NCI-H2029 treated with DMSO at 0.1 percent for 48 hours (cell line): ENCODE measurements around the gene RPH3AL.

Source experiments
- DNase-seq: peaks from one replicate; lab custom pipeline; 2025; lab: John Stamatoyannopoulos, UW

Gene RPH3AL, protein sequence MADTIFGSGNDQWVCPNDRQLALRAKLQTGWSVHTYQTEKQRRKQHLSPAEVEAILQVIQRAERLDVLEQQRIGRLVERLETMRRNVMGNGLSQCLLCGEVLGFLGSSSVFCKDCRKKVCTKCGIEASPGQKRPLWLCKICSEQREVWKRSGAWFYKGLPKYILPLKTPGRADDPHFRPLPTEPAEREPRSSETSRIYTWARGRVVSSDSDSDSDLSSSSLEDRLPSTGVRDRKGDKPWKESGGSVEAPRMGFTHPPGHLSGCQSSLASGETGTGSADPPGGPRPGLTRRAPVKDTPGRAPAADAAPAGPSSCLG

DNA sequence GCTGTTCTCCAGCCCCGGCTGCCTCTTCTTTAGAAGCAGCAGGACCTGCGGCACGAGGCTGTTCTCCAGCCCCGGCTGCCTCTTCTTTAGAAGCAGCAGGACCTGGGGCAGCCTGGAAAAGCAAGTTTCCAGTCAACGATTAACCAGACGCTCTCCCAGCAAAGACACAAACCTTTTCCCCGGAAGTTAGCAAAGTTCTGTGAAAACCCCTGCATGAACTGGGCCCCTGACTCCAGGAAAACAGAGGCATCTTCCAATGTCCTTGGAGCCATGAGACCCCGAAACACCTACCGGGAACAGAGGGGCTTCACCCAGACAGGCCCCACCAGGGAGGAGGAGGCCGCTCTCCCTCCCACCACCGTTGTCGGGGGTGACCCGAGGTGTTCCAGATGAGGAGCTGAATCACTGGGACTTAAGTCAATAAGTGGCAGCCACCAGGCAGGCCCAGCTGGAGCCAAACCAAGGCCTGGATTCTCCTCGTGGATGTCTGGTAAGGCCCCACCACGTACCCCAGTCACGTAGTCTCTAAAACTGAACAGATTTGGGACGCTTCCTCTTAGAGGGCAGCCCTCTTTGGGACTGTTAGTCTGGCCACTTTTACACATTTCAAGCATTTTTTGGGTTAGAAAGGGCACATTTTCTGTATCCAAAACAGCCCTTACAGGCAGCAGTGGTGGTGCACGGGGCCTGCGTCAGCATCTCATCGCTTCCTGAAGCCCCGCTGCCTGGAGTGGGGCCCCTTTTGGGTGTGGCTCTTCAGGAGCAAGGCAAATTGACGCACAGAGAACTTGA is at the start of gene RPH3AL:
TSS of gene RPH3AL (minus strand) at position 387 of the 792 bp plus-strand sequence. CDS start 25,264 bp downstream, outside the sequence.
- DNase-seq = no peak

DNA sequence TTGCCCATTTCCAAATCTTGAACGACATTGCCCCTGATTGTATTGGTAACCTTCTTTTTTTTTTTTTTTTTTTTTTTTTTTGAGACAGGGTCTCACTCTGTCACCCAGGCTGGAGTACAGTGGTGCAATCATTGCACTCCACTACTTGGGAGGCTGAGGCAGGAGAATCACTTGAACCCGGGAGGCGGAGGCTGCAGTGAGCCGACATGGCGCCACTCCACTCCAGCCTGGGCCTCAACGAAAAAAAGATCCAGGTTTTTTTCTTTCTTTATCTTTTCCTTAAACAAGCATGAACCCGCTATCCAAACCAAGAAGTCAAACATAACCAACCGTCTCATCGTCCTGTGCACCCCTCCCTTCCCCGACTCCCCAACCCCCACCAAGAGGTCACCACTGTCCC is 47.6 kb upstream of the RPH3AL start:
- no peak for DNase-seq

DNA sequence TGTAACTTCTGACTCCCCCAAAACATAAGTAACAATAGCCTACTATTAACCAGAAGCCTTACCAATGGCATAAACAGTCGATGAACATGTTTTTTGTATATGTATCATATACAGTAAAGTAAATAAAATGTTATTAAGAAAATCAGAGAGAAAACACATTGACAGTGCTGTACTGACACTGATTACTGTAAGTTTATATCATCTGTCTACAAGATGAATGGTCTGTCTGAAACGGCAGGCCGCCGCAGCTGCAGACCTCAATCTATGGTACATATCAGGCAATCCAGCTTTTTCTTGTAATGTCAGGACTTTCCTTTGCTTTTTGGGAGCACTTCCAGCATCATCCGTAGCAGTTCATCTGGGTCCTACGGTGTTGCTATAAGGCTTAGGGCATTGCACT is 44.2 kb upstream of the RPH3AL start:
- no peak for DNase-seq

DNA sequence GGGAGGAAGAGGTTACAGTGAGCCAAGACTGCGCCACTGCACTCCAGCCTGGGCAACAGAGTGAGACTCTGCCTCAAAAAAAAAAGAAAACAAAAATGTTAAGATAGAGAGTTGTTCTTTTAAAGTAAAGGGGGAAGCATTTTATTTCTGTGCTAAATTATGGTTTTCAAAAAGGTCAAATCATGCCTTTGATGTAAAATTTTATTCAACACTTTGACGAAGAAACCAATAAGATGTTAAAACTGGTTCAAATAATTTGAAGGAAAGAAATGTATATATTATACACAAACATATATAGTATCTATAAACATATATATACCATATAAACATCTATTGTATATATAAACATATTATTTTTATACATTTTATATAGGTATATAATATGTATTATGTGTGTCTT is 43.4 kb upstream of the RPH3AL start:
- no peak for DNase-seq

DNA sequence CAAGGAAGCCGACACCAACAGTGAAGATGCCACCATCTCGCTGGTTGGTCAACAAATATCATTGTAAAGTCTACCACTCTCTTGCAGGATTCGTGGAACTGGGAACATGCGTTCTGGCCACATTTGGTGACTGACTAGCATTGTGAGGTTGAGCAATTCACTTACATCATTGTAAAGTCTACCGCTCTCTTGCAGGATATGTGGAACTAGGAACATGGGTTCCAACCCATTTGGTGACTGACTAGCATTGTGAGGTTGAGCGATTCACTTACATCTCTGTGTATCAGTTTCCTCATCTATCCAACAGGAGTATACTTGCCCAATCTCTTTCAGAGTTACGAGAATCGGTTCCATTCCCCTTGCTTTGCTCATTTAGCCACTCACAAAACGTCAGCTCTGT is 42.6 kb upstream of the RPH3AL start:
- no peak for DNase-seq

- DNase-seq = no peak
Observed at GRCh38 chr17:394718-395095, 42.1 kb upstream of the RPH3AL start.

GRCh38 chr17:393806-394717 is 41.5 kb upstream of the RPH3AL start:
- DNase-seq = no peak

- DNase-seq = no peak
Observed at GRCh38 chr17:391850-392249, 39.2 kb upstream of the RPH3AL start.

DNA sequence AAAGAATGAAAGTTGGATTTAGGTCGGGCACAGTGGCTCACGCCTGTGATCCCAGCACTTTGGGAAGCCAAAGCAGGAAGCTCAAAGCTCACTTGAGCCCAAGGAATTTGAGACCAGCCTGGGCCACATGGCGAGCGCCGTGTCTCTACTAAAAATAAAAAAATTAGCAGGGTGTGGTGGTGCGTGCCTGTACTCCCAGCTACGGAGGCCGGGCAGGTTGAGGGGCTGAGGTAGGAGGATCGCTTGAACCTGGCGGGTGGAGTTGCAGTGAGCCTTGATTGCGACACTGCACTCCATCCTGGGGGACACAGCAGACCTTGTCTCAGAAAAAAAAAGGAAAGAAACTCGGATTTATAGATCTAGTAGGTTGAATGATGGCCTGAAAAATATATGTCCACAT is 37.4 kb upstream of the RPH3AL start:
- DNase-seq = no peak

DNA sequence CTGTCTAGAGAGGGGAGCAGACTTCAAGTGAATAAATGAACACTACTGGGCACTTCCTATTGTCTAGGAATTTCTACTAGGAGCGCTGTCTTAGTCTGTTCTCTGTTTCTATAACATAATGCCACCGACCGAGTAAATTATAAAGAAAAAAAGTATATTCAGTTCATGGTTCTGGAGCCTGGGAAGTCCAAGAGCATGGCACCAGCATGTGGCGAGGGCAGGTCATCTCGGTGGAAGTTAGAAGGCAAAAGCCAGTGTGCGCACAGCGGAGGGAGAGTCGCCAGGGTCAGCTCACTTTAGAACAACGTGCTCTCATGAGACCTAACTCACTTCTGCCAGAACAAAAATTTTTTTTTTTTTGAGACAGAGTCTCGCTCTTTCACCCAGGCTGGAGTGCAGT is 35.5 kb upstream of the RPH3AL start:
- no peak for DNase-seq

DNA sequence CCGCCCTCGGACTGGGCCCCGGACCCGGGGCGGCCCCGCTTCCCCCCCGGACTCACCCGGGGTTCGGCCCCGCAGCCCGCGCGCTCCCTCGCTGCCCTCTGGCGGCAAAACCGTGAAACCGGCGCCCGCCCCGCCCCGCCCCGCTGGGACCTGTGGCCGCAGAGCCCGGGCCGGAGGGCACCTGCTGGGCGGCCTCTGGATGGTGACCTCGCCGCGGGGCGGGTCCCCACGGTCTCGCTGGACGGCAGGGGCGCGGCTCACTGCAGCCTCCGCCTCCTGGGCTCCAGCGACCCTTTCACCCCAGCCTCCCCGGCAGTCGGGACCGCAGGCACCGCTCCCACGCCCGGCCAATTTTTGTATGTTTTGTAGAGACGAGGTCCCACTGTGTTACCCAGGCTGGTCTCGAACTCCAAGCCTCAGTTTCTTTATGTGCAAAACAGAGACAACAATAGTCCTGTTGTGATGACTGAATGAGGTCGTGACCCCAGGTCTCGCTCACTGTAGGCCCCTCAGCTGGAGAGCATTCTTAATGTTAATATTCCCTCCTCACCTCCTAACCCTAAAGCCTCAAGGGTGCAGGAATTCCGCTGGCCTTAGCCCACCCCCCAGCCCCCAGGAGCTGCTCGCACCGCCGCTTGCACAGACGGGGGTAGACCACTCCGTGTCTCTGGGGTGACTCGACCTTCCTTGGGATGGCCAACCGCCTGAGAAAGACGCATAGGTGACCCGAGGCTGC is 33.7 kb upstream of the RPH3AL start:
- no peak for DNase-seq

GRCh38 chr17:385836-386140 is 33.2 kb upstream of the RPH3AL start:
- DNase-seq = no peak

DNA sequence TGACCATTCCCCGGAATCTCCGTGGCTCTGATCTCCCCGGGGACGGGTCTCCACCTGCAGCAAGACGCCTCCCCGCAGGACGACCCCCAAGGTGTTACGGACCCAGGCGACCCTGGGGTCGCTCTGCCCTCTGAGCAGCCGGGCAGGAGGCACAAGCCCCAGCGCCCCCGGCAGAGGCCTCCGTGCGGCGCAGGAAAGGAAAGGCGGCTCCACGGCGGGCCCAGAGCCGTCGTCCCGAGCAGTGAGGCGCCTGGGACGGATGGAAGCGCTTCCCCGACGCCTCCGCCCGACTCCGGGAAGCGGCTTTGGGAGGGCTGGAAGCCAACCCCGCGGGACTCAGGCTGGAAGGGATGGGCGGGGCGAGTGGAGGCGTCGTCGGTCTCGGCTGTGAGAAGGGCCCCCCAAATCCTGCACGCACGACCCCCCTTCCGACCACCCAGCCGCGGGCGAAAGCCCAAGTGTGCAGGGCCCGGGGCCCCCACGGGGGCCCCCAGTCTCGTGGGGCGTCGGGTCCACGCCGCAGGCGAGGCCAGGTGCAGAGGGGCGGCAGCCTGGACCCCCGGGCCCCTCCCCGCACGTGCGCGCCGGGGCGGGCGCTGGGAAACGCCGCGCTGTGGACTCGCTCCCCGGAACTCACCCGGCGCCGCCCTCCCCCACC is 32.7 kb upstream of the RPH3AL start:
- DNase-seq = no peak

- DNase-seq = no peak
Observed at GRCh38 chr17:384622-385177, 32.1 kb upstream of the RPH3AL start.

- DNase-seq = no peak
Observed at GRCh38 chr17:383771-384621, 31.4 kb upstream of the RPH3AL start.

GRCh38 chr17:382644-383533 is 30.3 kb upstream of the RPH3AL start:
- DNase-seq = no peak

- no peak for DNase-seq
Observed at GRCh38 chr17:381941-382643, 29.5 kb upstream of the RPH3AL start.

GRCh38 chr17:381516-381915 is 28.9 kb upstream of the RPH3AL start:
- no peak for DNase-seq
